IPS DF 19.7 (cell line): ENCODE data around the gene LIMS2.

Source experiments
- DNase-seq: peaks from one replicate; pipeline ENCODE4 v3.0.0-alpha.2; 2013; ENCODE audit warnings: low read depth, low spot score

The LIMS2 gene

GRCh38 chr2:127634066-127634617 lies 41.2 kb downstream of the LIMS2 start:
- no peak for DNase-seq

- no peak for DNase-seq
Measured at GRCh38 chr2:127633556-127634065, 41.7 kb downstream of the LIMS2 start.

DNA sequence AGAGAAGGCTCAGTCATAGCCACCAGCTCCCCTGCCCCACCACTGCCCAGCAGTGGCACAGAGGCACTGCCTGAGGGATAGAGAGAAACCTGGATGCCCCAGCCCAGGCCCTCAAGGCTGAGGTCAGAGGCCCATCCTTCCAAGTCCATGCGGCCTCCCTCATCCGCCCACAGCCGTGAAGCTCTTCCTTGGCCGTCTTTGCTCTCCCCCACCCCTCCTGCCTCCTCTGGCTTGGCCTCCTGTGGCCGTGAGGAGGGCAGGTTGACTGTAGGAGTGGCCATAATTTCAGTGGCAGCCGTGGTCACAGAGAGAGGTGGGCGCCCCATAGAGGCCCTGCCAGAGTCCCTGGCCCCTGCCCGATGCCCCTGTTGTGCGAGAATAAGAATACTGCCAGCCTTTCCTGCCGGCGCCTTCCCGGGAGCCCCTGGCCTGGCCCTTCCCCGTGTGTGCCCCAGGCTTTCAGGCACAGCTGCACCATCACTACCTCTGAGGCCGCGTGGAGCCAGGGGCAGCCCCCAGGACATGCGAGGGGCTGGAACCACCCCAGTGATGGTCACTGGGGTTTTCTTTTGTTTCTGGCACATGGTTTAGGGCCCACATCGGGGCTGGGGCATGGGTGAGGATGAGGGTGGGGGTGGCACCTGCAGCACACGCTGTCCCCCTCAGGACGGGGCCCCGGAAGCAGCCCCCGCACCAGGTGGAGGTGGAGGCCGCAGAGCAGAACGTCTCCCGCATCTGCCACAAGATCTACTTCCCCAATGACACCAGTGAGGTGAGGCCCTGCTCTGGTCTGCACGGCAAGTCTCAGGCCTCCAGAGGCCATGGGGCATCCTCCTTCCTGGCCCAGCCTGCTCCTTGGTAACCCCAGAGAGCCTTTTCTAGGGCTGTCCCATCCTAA lies 42.5 kb downstream of the LIMS2 start:
- DNase-seq = no peak

GRCh38 chr2:127631997-127632581 lies 43.2 kb downstream of the LIMS2 start:
- DNase-seq = no peak

DNA sequence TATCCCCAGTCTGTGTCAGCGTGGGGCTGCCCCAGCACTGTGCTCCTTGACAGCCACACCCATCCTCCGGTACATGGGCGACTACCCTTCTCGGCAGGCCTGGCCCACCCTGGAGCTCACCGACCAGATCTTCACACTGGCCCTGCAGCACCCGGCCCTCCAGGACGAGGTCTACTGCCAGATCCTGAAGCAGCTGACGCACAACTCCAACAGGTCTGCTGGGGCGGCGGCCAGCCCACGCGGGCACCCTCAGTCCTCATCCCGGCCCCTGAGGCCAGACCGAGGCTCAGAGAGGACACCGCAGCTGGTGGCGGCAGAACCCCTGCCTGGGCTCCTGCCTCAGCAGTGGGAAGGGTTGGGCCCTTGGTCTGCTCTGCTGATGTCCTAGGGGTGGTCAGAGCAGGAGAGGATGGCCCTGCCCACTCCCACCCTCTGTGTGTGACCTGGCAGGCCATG lies 43.8 kb downstream of the LIMS2 start:
- DNase-seq = no peak

DNA sequence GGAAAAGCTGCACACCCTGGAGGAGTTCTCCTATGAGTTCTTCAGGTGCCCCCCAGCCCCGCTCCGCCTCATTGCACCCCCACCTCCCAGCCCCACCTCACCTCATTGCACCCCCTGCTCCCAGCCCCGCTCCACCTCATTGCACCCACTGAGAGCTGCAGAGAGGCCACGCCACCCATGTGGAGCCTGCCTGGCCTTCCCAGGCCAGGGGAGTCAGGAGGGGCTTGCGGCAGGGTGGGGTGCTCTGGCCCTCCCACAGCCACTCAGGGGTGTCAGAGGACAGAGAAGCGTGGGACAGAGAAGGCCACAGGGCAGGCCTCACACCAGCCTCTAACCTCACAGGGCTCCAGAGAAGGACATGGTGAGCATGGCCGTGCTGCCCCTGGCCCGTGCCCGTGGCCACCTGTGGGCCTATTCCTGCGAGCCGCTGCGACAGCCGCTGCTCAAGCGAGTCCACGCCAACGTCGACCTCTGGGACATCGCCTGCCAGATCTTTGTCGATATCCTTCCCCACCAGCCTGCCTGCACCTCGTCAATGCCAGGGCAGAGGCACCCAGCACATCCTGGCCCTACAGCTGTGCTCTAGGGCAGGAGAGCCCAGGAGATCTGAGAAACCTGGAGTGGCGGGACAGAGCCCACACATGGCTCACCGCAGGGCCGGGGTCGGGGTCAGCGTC lies 44.3 kb downstream of the LIMS2 start:
- no peak for DNase-seq

DNA sequence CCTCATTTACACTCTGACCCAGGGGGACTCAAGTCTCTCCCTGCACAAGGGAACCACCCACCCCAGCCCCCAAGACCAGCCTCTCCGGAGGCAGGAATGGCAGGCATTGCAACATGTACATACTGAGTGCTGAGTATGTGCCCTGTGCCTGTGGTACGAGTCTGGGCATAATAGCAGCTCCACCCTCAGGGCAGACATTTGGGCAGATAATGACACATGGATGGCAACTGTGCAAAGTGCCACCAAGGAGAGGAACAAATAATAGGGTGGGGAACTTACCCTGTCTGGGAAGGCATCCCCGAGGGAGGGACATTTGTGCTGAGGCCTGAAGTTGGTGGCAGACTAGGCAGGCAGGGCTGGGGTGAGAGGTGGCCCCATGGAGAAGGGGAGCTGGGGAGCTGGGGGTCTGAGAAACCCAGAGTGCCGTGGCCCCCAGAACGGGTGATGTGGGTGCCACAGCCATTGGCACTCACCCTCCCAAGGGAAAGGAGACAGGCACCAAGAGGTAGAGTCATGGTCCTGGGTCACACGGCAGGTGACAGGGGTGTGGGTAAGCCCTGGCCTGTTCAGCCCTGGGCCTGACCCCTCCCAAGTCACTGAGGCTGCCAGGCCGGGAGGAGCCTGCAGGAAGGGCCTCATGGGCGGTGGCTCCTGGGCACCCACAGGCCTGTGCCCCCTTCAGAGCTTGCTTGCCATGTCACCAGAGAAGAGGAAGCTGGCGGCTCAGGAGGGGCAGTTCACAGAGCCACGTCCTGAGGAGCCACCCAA lies 45.0 kb downstream of the LIMS2 start:
- DNase-seq = no peak

GRCh38 chr2:127629637-127630036 lies 45.7 kb downstream of the LIMS2 start:
- DNase-seq = no peak

DNA sequence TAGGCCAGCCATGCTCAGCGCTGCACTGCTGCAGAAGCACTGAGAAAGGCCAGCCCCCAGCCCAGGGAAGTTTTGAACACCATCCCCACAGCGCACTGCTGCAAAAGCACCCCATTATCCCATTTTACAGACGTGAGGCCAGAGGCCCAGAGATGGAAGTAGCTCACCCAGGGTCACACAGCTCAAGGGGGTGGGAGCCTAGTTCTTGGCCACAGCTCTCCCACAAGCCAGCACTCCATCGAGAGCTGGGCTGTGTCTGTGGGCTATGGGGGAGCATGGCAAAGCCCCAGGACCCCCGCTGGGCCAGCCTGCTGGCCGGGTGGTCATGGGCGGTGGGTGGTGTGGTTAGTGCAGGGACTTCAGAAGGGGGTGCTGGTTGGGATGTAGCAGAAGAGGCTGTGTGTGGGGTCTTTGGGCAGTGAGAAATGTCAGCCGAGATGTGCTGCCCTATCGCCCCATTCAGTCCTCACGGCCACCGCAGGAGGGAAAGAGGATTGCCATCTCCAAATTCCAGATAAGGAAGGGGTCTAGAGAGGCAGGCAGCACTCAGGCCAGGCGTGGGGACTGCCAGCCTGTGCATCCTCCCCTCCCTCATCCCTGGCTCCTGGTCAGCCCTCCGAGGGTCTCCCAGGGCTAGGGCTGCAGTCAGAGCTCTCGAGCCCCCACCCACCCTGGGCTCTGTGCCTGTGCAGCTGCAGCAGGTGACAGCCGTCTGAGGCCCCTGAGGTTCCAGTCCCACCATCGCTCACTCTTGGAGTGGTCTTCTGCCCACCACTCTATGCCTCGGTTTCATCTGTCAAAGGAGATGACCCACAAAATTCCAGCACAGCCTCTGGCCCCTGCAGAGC lies 46.3 kb downstream of the LIMS2 start:
- no peak for DNase-seq

- DNase-seq = no peak
Measured at GRCh38 chr2:127627740-127628571, 47.4 kb downstream of the LIMS2 start.

DNA sequence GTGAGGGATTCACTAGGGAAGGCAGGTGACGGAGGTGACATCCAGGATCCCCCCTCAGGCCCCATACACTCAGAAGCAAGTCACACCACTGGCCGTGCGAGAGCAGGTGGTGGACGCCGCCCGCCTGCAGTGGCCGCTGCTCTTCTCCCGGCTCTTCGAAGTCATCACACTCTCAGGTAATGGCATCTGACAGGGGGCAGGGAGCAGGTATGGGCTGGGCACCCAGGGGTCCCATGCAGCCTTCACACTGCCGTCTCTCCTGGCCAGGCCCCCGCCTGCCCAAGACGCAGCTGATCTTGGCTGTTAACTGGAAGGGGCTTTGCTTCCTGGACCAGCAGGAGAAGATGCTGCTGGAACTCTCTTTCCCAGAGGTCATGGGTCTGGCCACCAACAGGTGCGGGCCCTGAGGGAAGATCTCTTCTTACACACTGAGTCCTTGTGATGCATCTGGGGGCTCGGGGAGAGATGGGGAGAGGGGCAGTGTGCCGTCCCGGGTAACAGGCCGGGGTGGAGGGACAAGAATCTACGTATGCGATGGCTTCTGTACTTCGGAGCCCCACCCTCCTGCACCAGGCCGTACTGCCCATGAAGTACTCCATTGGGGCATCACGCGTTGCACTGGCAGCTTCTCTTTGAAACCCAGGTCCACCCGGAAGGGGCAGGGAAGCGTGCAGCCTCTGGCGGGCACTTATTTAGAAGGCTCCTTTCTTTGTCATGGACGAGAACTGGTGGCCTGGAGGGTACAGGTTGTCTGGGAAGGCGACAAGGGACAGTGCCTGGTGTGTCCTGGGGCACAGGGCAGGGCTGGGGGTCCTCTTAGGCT lies 48.2 kb downstream of the LIMS2 start:
- DNase-seq = no peak

GRCh38 chr2:127626175-127626574 lies 49.2 kb downstream of the LIMS2 start:
- DNase-seq = no peak

GRCh38 chr2:127625572-127625951 lies 49.8 kb downstream of the LIMS2 start:
- no peak for DNase-seq

DNA sequence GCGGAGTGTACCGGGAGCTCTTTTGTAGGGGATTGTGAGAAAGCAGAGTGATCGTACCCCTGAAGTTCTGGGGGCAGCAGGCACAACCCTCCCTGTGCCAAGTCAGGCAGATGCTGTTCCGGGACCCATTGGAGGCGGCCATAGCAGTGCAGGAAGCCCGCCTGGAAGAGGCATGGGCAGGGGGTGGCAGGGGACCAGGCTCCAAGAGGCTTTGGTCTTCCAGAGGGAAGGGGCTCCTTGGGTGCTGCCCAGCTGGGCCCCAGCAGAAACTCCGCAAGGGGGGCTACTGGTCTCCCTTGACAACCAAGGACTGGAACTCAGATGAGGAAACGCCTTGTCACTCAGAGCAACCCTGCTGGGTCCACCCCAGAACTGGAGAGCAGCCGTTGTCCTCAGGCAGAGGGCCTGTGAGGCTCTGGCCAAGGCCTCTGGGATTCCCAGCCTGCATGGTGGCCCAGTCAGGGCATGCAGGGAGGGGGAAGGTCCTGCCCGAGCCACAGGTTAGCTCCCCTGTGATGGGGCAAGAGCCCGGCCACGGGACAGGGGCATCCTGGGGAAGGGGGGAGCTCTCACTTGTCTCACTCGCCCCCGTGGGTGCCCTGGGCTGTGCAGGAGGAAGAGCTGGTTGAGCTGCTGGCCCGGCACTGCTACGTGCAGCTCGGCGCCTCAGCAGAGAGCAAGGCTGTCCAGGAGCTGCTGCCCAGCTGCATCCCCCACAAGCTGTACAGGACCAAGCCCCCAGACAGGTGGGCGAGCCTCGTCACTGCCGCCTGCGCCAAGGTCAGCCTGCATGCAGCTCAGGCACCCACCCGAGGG lies 50.4 kb downstream of the LIMS2 start:
- DNase-seq = no peak

GRCh38 chr2:127624320-127624755 lies 51.0 kb downstream of the LIMS2 start:
- no peak for DNase-seq

GRCh38 chr2:127623388-127624319 lies 51.7 kb downstream of the LIMS2 start:
- no peak for DNase-seq
